ENCODE data around the gene GNPTG.

GNPTG gene

GRCh38 chr16:1347286-1347855 lies 4.4 kb upstream of the GNPTG start:
- Histone ChIP-seq H3K9me3 (no peaks in the 10 kb centered on the region), H3K4me1 (peaks cover 6% of the 10 kb centered on the region), H3K36me3 (peaks cover 30% of the 10 kb centered on the region), H3K4me3 (ENCODE audit: low read depth, low read length) (no peak overlapping the region), H3K27me3 (peaks cover 30% of the 10 kb centered on the region)
- no peak for TF ChIP-seq CTCF (IDR thresholded peaks at IDR 0.05; ENCODE audit: low read depth, low read length)
- no peak for DNase-seq

DNA sequence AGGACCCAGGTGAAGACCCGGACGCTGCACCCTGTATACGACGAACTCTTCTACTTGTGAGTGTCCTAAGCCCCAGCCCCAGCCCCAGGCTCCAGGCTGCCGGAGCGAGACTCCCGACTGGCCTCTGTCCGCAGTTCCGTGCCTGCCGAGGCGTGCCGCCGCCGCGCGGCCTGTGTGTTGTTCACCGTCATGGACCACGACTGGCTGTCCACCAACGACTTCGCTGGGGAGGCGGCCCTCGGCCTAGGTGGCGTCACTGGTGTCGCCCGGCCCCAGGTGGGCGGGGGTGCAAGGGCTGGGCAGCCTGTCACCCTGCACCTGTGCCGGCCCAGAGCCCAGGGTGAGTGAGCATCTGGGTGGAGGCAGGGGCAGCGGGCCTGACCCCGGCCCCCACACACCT lies 3.8 kb upstream of the GNPTG start:
- no peaks in the 10 kb centered on the region for H3K9me3 ChIP-seq
- H3K36me3 ChIP-seq, result peaks cover 30% of the 10 kb centered on the region
- no peak overlapping the region for H3K4me3 ChIP-seq (ENCODE audit: low read depth, low read length)
- peaks cover 3% of the 10 kb centered on the region; the same call in 1 of the 2 replicates for H3K4me1 ChIP-seq
- H3K27me3 ChIP-seq, result peaks cover 30% of the 10 kb centered on the region
- TF ChIP-seq CTCF (IDR thresholded peaks at IDR 0.05; ENCODE audit: low read depth, low read length), result no peak
- DNase-seq, result no peak

GRCh38 chr16:1348441-1348840 lies 3.3 kb upstream of the GNPTG start:
- peaks cover 1% of the 10 kb centered on the region; the same call in 1 of the 2 replicates for H3K4me1 ChIP-seq
- no peaks in the 10 kb centered on the region for H3K9me3 ChIP-seq
- no peak overlapping the region for H3K4me3 ChIP-seq (ENCODE audit: low read depth, low read length)
- H3K36me3 ChIP-seq, result peaks cover 30% of the 10 kb centered on the region
- no peak for TF ChIP-seq CTCF (IDR thresholded peaks at IDR 0.05; ENCODE audit: low read depth, low read length)
- no peak for DNase-seq
- H3K27me3 ChIP-seq, result peaks cover 29% of the 10 kb centered on the region

DNA sequence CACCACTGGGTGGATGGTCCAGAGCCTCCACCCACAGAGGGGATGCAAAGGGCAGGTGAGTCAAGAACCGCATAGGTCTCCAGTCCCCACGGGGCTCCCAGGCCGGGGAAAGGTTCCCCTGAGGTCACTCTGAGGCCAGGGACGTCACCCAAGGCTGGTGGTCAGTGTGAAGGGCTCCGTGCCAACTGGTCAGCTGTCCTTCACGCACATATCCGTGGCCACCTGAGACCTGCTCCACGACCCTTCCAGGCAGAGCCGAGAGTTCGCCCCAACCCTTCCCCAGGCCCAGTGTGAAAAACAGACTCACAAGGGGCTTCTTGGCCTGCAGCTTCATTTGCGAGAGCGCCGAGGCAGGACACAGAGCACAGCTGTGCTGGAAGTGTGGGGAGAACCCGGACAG lies 2.8 kb upstream of the GNPTG start:
- no peak for DNase-seq
- no peaks in the 10 kb centered on the region; the same call in 1 of the 2 replicates for H3K4me1 ChIP-seq
- TF ChIP-seq CTCF (IDR thresholded peaks at IDR 0.05; ENCODE audit: low read depth, low read length), result no peak
- peaks cover 30% of the 10 kb centered on the region for H3K36me3 ChIP-seq
- peaks cover 24% of the 10 kb centered on the region for H3K27me3 ChIP-seq
- H3K9me3 ChIP-seq, result no peaks in the 10 kb centered on the region
- no peak overlapping the region for H3K4me3 ChIP-seq (ENCODE audit: low read depth, low read length)

DNA sequence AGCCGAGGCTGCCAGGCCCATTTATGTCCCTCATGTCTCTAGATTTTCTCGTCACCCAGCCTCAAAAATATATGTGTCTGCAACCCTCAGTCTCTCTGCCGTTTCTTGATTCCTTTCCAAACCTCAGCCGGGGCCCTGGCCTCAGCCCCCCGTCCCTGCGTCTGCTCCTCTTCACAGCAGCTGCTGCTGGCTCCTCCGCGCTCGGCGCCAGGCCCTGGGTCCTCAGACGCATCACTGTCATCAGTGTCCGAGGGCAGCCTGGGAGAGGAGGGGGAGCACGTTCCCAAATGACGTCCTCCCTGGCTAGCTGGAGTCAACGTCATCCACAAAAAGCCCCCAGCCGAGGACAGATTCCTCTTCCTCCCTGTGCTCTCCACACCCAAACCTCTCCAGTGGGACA lies 2.4 kb upstream of the GNPTG start:
- H3K27me3 ChIP-seq, result peaks cover 20% of the 10 kb centered on the region
- no peaks in the 10 kb centered on the region for H3K9me3 ChIP-seq
- no peak overlapping the region for H3K4me3 ChIP-seq (ENCODE audit: low read depth, low read length)
- no peak for DNase-seq
- no peak for TF ChIP-seq CTCF (IDR thresholded peaks at IDR 0.05; ENCODE audit: low read depth, low read length)
- peaks cover 30% of the 10 kb centered on the region for H3K36me3 ChIP-seq
- no peaks in the 10 kb centered on the region; the same call in 1 of the 2 replicates for H3K4me1 ChIP-seq

GRCh38 chr16:1349951-1350350 lies 1.8 kb upstream of the GNPTG start:
- Histone ChIP-seq H3K4me3 (ENCODE audit: low read depth, low read length) (no peak overlapping the region), H3K36me3 (peaks cover 30% of the 10 kb centered on the region), H3K4me1 (no peaks in the 10 kb centered on the region; the same call in 1 of the 2 replicates), H3K9me3 (no peaks in the 10 kb centered on the region), H3K27me3 (peaks cover 14% of the 10 kb centered on the region)
- no peak for TF ChIP-seq CTCF (IDR thresholded peaks at IDR 0.05; ENCODE audit: low read depth, low read length)
- DNase-seq, result no peak

All from BE2C (cell line).